ENCODE measurements around the gene CD80. TPM values are rescaled to one million over a fixed set of nuclear protein-coding genes. Genes with fewer than 3 reads are reported as not detected.

CD80 gene
- total and polyA plus RNA-seq, 10 of the 15 experiments (the other 5 are each of a cell fraction or from before 2014, with no cell fraction given) = 41.4 to 137 (median 58.1) TPM

DNA sequence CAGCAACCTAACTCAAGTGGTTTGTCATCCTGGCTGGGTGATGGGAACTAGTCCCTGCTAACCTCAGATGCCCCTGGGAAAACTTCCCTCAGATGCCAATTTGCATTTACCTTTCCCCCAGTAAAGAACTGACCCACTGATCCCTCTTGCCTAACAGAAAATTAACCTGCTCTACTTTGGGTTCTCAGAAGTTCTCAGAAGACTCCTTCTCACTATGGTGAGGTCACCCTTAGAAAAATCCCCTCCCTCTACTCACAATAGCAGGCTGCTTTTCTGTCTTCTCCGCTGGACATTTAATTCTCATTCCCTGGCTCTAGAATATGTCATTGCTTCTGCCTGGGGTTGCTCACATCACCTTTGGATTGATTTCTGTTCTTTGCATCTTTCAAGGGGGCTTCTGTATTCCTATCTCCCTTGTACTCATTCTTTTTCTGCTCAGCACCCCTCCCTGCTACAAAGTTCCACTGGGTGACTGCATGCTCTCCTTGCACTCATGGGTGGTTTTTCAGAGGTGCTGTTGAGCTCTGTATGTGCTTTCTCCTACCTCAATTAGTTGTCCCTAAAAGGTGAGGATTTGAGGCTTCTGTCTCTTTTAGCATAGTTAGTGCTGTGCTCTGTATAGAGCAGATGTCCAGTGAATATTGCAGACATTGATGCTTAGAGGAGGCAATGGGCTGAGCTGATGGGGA, 39.1 kb upstream of the CD80 start (continued):
- 0 out of 2 replicates have a peak, but pooled peaks have one; percentile 24 for TF ChIP-seq PKNOX1 (IDR thresholded peaks at IDR 0.05)
- TF ChIP-seq SIX5 (IDR thresholded peaks at IDR 0.05; ENCODE audit: low read depth, low read length, severe bottlenecking) = no peak
- TF ChIP-seq, protein P1, sequence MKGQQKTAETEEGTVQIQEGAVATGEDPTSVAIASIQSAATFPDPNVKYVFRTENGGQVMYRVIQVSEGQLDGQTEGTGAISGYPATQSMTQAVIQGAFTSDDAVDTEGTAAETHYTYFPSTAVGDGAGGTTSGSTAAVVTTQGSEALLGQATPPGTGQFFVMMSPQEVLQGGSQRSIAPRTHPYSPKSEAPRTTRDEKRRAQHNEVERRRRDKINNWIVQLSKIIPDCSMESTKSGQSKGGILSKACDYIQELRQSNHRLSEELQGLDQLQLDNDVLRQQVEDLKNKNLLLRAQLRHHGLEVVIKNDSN (IDR thresholded peaks at IDR 0.05; ENCODE audit: borderline replicate concordance, extremely low read length, insufficient read depth, low read depth, low read length) = no peak
- peak; percentile 85 for TF ChIP-seq NFIC (IDR thresholded peaks at IDR 0.05; ENCODE audit: low read depth, low read length)
- TF ChIP-seq SMC3 (IDR thresholded peaks at IDR 0.05; ENCODE audit: borderline replicate concordance, low read length) = no peak; the same call in 1 of the 2 replicates
- TF ChIP-seq POU2F2 (IDR thresholded peaks at IDR 0.05; ENCODE audit: borderline replicate concordance, low read depth, low read length) = peak; percentile 95
- 0 out of 4 replicates have a peak, but pooled peaks of 1 of the 2 experiments have one; percentile 3 for TF ChIP-seq BHLHE40 (IDR thresholded peaks at IDR 0.05; ENCODE audit: borderline replicate concordance in 1 of 2, low read depth in 2 of 2, low read length in 1 of 2)
- peak; percentile 91 for TF ChIP-seq ATF2 (IDR thresholded peaks at IDR 0.05; ENCODE audit: low read length)
- no peak for TF ChIP-seq ZBTB40 (IDR thresholded peaks at IDR 0.05; ENCODE audit: borderline replicate concordance)
- TF ChIP-seq MLLT1 (IDR thresholded peaks at IDR 0.05) = peak; percentile 87
- peak; percentile 26 for TF ChIP-seq SKIL (IDR thresholded peaks at IDR 0.05; ENCODE audit: low read depth, poor library complexity, severe bottlenecking)
- TF ChIP-seq WRNIP1 (IDR thresholded peaks at IDR 0.05; ENCODE audit: borderline replicate concordance, low read depth, low read length) = 0 out of 2 replicates have a peak, but pooled peaks have one; percentile 30
- peak; percentile 14; the same call in 1 of the 2 replicates for TF ChIP-seq PAX5 (IDR thresholded peaks at IDR 0.05; ENCODE audit: borderline replicate concordance, low read depth, low read length)
- TF ChIP-seq ZNF622 (IDR thresholded peaks at IDR 0.05) = no peak
